Measurements from ENCODE around the gene C14orf93.

C14orf93 gene

GRCh38 chr14:22981876-22982476, 28.0 kb downstream of the C14orf93 start:
- Histone ChIP-seq H3K36me3 (ENCODE audit: control insufficient read depth in 1 of 2, insufficient read depth in 2 of 2, low read length in 2 of 2) (no peaks in the 10 kb centered on the region), H3K4me1 (ENCODE audit: control insufficient read depth in 1 of 2, insufficient read depth in 2 of 2, low read length in 2 of 2) (peaks cover 12 to 41% of the 10 kb centered on the region in 2 donors), H3K27me3 (ENCODE audit: low read depth, low read length) (peaks cover 6% of the 10 kb centered on the region), H3K27ac (ENCODE audit: low read length) (no peak overlapping the region), H3K4me3 (ENCODE audit: low read depth in 1 of 2, low read length in 2 of 2) (peak overlapping the region; percentile 67 to 90), H3K9me3 (ENCODE audit: control insufficient read depth in 1 of 2, low read length in 2 of 2) (no peaks in the 10 kb centered on the region)

DNA sequence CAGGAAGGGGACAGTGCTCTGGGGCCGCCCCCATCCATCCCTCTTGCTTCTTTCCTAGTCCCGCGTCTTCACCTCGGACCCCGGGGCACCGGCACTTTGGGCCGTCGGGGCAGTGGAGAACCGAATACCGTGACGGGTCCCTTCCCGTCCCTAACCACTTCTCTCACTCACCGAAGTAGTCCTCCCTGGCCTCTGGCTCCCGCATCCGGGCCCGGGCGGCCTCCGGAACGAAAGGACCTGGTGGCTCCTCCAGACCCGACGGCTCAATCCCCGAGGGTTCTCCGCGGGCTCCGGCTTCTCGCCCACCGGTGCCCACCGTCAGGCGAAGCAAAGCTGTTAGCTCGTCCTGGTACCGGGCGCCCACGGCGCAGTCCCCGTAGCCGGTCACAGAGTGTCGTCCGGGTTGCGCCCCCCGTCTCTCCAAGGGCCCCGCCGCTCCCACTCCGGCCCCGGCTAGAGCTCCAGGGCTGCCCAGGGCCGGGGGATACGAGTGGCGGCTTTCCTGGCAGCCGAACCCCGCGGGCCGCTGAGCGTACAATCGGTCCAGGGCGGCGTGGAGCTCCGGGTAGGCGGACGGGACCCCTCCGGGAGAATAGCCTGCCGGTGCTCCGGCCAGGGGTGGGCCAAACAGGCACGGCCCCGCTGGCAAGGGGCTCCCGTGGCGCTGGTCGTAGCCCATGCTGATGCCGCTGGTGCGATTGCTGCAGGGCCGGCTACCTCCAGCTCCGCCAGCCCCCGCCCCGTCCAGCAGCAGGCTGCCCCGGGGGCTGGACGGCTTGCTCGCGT, 28.7 kb downstream of the C14orf93 start:
- H3K27ac ChIP-seq (ENCODE audit: low read length) = no peak overlapping the region
- H3K27me3 ChIP-seq (ENCODE audit: low read depth, low read length) = peaks cover 6% of the 10 kb centered on the region
- H3K4me1 ChIP-seq (ENCODE audit: control insufficient read depth in 1 of 2, insufficient read depth in 2 of 2, low read length in 2 of 2) = peaks cover 18 to 44% of the 10 kb centered on the region in 2 donors
- no peaks in the 10 kb centered on the region for H3K36me3 ChIP-seq (ENCODE audit: control insufficient read depth in 1 of 2, insufficient read depth in 2 of 2, low read length in 2 of 2)
- no peaks in the 10 kb centered on the region for H3K9me3 ChIP-seq (ENCODE audit: control insufficient read depth in 1 of 2, low read length in 2 of 2)
- peak overlapping the region in 1 of 2 donors; percentile 90 for H3K4me3 ChIP-seq (ENCODE audit: low read depth in 1 of 2, low read length in 2 of 2)

- Histone ChIP-seq H3K36me3 (ENCODE audit: control insufficient read depth in 1 of 2, insufficient read depth in 2 of 2, low read length in 2 of 2) (no peaks in the 10 kb centered on the region), H3K4me1 (ENCODE audit: control insufficient read depth in 1 of 2, insufficient read depth in 2 of 2, low read length in 2 of 2) (peaks cover 20 to 44% of the 10 kb centered on the region in 2 donors), H3K27me3 (ENCODE audit: low read depth, low read length) (peaks cover 6% of the 10 kb centered on the region), H3K9me3 (ENCODE audit: control insufficient read depth in 1 of 2, low read length in 2 of 2) (no peaks in the 10 kb centered on the region), H3K4me3 (ENCODE audit: low read depth in 1 of 2, low read length in 2 of 2) (peak overlapping the region in 1 of 2 donors; percentile 90), H3K27ac (ENCODE audit: low read length) (no peak overlapping the region)
These were observed 29.3 kb downstream of the C14orf93 start for GRCh38 chr14:22980672-22981089.

DNA sequence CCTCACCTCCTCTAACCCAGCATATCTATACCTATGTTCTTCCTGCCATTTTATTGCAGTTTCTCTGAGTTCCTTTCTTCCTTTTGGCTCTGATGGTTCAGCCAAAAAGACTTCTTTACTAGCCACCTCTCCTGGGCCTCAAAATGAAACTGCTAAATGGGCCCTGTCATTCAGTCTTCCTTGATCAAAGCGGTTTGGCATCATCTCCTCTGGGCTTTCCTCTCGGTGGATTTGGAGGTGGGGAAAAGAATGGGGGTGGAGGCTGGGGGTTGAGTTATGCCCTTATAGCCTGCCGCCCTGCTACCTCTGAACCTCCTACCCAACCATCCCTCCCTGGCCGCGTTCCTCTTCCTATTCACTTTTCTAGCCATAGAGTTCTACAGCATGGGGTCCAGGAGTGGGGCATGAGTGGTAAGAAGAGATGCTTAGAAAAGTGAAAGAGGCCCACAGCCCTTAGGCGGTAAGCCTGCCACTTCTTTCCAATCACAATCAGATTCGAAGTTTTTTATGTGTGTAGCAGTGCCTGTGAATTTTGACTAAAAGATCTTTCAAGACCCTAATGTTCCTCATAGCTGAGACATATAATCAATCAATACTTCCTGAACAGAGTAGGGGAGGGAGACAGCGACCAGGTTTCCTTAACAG, 30.1 kb downstream of the C14orf93 start:
- Histone ChIP-seq H3K9me3 (ENCODE audit: control insufficient read depth in 1 of 2, low read length in 2 of 2) (no peaks in the 10 kb centered on the region), H3K36me3 (ENCODE audit: control insufficient read depth in 1 of 2, insufficient read depth in 2 of 2, low read length in 2 of 2) (no peaks in the 10 kb centered on the region), H3K27me3 (ENCODE audit: low read depth, low read length) (peaks cover 6% of the 10 kb centered on the region), H3K4me1 (ENCODE audit: control insufficient read depth in 1 of 2, insufficient read depth in 2 of 2, low read length in 2 of 2) (peaks cover 20 to 44% of the 10 kb centered on the region in 2 donors), H3K4me3 (ENCODE audit: low read depth in 1 of 2, low read length in 2 of 2) (no peak overlapping the region), H3K27ac (ENCODE audit: low read length) (no peak overlapping the region)

GRCh38 chr14:22978981-22979671, 30.8 kb downstream of the C14orf93 start:
- no peak overlapping the region for H3K4me3 ChIP-seq (ENCODE audit: low read depth in 1 of 2, low read length in 2 of 2)

DNA sequence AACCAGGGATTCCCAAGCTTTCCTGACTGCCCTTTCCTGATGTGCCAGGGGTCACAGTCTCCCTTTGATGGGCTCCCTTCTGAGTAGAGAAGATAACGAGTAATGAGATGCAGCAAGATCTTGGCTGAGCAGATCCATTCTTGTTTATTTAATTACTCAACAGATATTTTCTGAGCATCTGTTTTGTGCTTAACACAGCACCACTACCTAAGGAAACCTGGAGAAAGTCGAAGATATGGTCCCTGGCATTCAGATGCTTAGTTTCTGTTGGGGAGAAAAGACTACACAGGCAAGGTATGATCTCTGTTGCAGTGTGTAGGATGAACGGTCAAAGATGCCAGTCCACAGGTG, 31.5 kb downstream of the C14orf93 start:
- Histone ChIP-seq H3K4me1 (ENCODE audit: control insufficient read depth in 1 of 2, insufficient read depth in 2 of 2, low read length in 2 of 2) (peaks cover 20 to 42% of the 10 kb centered on the region in 2 donors), H3K4me3 (ENCODE audit: low read depth in 1 of 2, low read length in 2 of 2) (no peak overlapping the region), H3K27me3 (ENCODE audit: low read depth, low read length) (peaks cover 6% of the 10 kb centered on the region), H3K27ac (ENCODE audit: low read length) (no peak overlapping the region), H3K36me3 (ENCODE audit: control insufficient read depth in 1 of 2, insufficient read depth in 2 of 2, low read length in 2 of 2) (no peaks in the 10 kb centered on the region), H3K9me3 (ENCODE audit: control insufficient read depth in 1 of 2, low read length in 2 of 2) (no peaks in the 10 kb centered on the region)

More at GRCh38 chr14:22978981-22979671, 30.8 kb downstream of the C14orf93 start:
- Histone ChIP-seq H3K27me3 (ENCODE audit: low read depth, low read length) (peaks cover 6% of the 10 kb centered on the region), H3K9me3 (ENCODE audit: control insufficient read depth in 1 of 2, low read length in 2 of 2) (no peaks in the 10 kb centered on the region), H3K4me1 (ENCODE audit: control insufficient read depth in 1 of 2, insufficient read depth in 2 of 2, low read length in 2 of 2) (peaks cover 20 to 44% of the 10 kb centered on the region in 2 donors), H3K27ac (ENCODE audit: low read length) (no peak overlapping the region), H3K36me3 (ENCODE audit: control insufficient read depth in 1 of 2, insufficient read depth in 2 of 2, low read length in 2 of 2) (no peaks in the 10 kb centered on the region)

DNA sequence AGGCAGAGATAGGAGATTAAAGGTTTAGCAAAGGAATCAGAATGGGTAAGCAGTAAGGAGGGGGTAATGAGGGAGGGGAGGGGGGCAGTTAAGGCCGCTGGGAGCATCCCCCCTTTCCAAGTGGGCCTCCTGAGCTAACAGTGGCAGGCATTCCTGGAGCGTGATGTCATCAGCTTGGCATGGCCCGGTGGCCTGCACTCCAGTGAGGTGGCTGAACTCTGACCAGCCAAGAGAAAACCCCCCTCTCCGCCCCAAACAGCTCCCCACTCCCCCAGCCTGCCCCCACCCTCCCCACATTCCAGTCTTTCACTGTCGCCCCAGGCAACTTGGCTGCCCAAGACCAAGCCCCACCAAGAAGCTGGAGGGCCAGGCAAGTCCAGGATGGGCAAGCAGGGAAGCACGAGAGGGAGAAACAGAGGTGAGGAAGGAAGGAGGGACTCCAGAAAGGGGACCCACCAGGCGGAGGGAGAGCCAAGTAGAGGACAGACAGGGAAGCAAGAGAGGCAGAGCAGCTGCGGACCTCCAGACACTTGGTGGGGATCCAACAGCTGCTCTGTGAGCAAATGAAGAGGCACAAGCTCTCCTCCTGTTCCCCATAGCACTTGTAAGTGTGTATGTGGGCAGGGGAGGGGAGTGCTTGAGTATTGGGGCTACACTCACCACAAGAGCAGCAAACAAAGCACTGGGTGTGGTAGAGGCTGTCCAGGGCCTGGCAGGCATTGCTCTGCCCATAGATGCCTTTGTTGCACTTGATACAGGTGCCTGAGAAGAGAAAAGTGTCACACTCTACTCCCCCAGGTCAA, 32.1 kb downstream of the C14orf93 start:
- Histone ChIP-seq H3K27ac (ENCODE audit: low read length) (peak overlapping the region; percentile 58), H3K36me3 (ENCODE audit: control insufficient read depth in 1 of 2, insufficient read depth in 2 of 2, low read length in 2 of 2) (peaks cover 0 to 4% of the 10 kb centered on the region in 2 donors), H3K9me3 (ENCODE audit: control insufficient read depth in 1 of 2, low read length in 2 of 2) (no peaks in the 10 kb centered on the region), H3K27me3 (ENCODE audit: low read depth, low read length) (peaks cover 6% of the 10 kb centered on the region), H3K4me3 (ENCODE audit: low read depth in 1 of 2, low read length in 2 of 2) (no peak overlapping the region), H3K4me1 (ENCODE audit: control insufficient read depth in 1 of 2, insufficient read depth in 2 of 2, low read length in 2 of 2) (peaks cover 16 to 37% of the 10 kb centered on the region in 2 donors)

DNA sequence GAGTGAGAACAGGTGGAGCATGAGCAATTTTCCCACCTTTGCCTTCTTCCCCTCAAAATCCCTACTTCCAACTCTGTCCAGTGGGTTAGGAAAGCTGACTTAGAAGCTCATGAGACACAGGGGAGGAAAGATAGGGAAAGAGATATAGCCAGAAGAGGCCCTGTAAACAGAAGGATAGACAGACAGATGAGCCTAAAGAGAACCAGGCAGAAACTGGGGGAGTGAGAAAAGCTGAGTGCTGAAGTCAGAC, 32.6 kb downstream of the C14orf93 start:
- Histone ChIP-seq H3K4me1 (ENCODE audit: control insufficient read depth in 1 of 2, insufficient read depth in 2 of 2, low read length in 2 of 2) (peaks cover 16 to 37% of the 10 kb centered on the region in 2 donors), H3K27ac (ENCODE audit: low read length) (peak overlapping the region; percentile 58), H3K9me3 (ENCODE audit: control insufficient read depth in 1 of 2, low read length in 2 of 2) (no peaks in the 10 kb centered on the region), H3K27me3 (ENCODE audit: low read depth, low read length) (peaks cover 6% of the 10 kb centered on the region), H3K4me3 (ENCODE audit: low read depth in 1 of 2, low read length in 2 of 2) (no peak overlapping the region), H3K36me3 (ENCODE audit: control insufficient read depth in 1 of 2, insufficient read depth in 2 of 2, low read length in 2 of 2) (peaks cover 0 to 6% of the 10 kb centered on the region in 2 donors)

DNA sequence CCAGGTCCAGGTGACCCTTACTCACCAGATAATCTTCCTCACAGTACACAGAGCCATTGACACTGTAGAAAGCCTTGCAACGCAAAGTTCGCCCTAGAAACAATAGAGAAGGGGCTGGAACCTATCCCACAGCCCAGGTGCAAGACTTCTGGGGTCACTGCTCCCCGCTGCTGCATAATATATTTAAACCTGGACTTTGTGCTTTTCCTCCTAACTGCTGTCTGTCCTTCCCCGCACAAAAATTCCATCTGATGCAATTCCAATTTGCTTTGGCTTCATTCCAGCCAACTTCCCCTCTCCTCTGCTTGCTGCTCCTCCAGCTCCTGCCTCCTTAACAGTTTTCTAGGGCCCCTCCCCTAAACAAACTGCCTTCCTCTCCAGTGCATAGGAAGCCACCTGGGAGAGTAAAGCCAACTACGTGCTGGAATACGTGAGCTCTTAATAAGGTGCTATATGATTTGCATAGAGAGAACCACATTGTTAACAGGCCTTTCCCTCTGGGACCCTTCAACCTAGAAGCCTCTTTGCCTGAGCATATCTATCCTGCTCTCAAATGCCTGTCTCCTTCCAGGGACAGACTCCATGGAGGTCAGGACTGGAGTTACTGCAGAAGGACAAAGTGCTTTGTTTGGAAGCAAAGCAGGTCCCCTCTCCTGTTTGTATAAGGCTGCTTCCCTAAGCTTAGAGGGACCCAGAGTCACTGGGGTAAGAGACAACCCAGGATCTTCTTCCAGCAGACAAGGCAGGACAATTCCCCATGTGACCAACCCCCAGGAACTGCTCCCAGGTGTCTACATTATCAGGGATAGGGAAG, 33.1 kb downstream of the C14orf93 start:
- Histone ChIP-seq H3K4me3 (ENCODE audit: low read depth in 1 of 2, low read length in 2 of 2) (no peak overlapping the region), H3K36me3 (ENCODE audit: control insufficient read depth in 1 of 2, insufficient read depth in 2 of 2, low read length in 2 of 2) (peaks cover 0 to 6% of the 10 kb centered on the region in 2 donors), H3K27ac (ENCODE audit: low read length) (peak overlapping the region; percentile 58), H3K9me3 (ENCODE audit: control insufficient read depth in 1 of 2, low read length in 2 of 2) (no peaks in the 10 kb centered on the region), H3K4me1 (ENCODE audit: control insufficient read depth in 1 of 2, insufficient read depth in 2 of 2, low read length in 2 of 2) (peaks cover 16 to 37% of the 10 kb centered on the region in 2 donors), H3K27me3 (ENCODE audit: low read depth, low read length) (peaks cover 6% of the 10 kb centered on the region)
